Neural cell (in vitro differentiated cells): Measurements from ENCODE around the gene GALNT10. TPM values are rescaled to one million over a fixed set of nuclear protein-coding genes. Genes with fewer than 3 reads are reported as not detected.
A peak's percentile ranks its signal among the peaks of the same experiment; 100 is the strongest.

Experiments used
- H2AFZ ChIP-seq: fragments of 200-600, 300-800 bp; sonication (generic), shearing (Covaris generic); 2 replicates; pipeline ENCODE4 v1.6.0; 2014; ENCODE audit warnings: low read depth, mild to moderate bottlenecking, antibody characterized with exemption, low read length, moderate library complexity
- H3F3A ChIP-seq: fragments of 200-600 bp; shearing (Covaris generic); 2 replicates; pipeline ENCODE4 v1.6.1; 2016; ENCODE audit warnings: mild to moderate bottlenecking, moderate library complexity, mixed read lengths, antibody characterized with exemption, low read length; ENCODE audit not compliant: insufficient read depth, poor library complexity, severe bottlenecking
- H3K27ac ChIP-seq: fragments of 200-600, 300-800 bp; sonication (generic), shearing (Covaris generic); 2 replicates; pipeline ENCODE4 v1.5.1; 2014; ENCODE audit warnings: mild to moderate bottlenecking, low read length, moderate library complexity
- H3K27me3 ChIP-seq: fragments of 300-800, 200-600 bp; sonication (generic), shearing (Covaris generic); 2 replicates; pipeline ENCODE4 v1.6.0; 2014; ENCODE audit warnings: mild to moderate bottlenecking, low read depth, low read length, moderate library complexity; ENCODE audit not compliant: insufficient read depth
- H3K36me3 ChIP-seq: fragments of 300-800, 200-600 bp; sonication (generic), shearing (Covaris generic); 2 replicates; pipeline ENCODE4 v1.5.1; 2014; ENCODE audit warnings: mild to moderate bottlenecking, antibody characterized with exemption, low read length, moderate library complexity; ENCODE audit not compliant: insufficient read depth
- H3K4me2 ChIP-seq: fragments of 300-800, 200-600 bp; sonication (generic), shearing (Covaris generic); 2 replicates; pipeline ENCODE4 v1.6.0; 2014; ENCODE audit warnings: mild to moderate bottlenecking, low read length
- H3K4me3 ChIP-seq: fragments of 300-800, 200-600 bp; sonication (generic), shearing (Covaris generic); 2 replicates; pipeline ENCODE4 v1.5.1; 2014; ENCODE audit warnings: mild to moderate bottlenecking, low read length, moderate library complexity
- H3K79me2 ChIP-seq: fragments of 200-600 bp; shearing (Covaris generic); replicated peaks from 2 replicates; pipeline ENCODE4 v1.6.0; 2014; ENCODE audit warnings: mild to moderate bottlenecking, low read length, moderate library complexity; ENCODE audit not compliant: insufficient read depth
- H3K9ac ChIP-seq: fragments of 300-800, 200-600 bp; sonication (generic), shearing (Covaris generic); 2 replicates; pipeline ENCODE4 v1.6.1; 2016; ENCODE audit warnings: mild to moderate bottlenecking, low read length, mixed read lengths
- H3K9me2 ChIP-seq: fragments of 200-600 bp; shearing (Covaris generic); 2 replicates; pipeline ENCODE4 v1.6.1; 2016; ENCODE audit warnings: mild to moderate bottlenecking, low read length, mixed read lengths; ENCODE audit not compliant: insufficient read depth
- H3K9me3 ChIP-seq: fragments of 200-600, 300-800 bp; sonication (generic), shearing (Covaris generic); 2 replicates; pipeline ENCODE4 v1.6.1; 2016; ENCODE audit warnings: mild to moderate bottlenecking, mixed run types, low read length, moderate library complexity, mixed read lengths
- H4K20me1 ChIP-seq: fragments of 200-600 bp; shearing (Covaris generic); 2 replicates; pipeline ENCODE4 v1.6.1; 2016; ENCODE audit warnings: mild to moderate bottlenecking, mixed run types; ENCODE audit not compliant: insufficient read depth
- EP300 ChIP-seq: fragments of 450-650 bp; conservative IDR thresholded peaks from 2 replicates; pipeline ENCODE4 v1.6.1; 2014; ENCODE audit warnings: antibody characterized with exemption, mild to moderate bottlenecking, moderate library complexity; ENCODE audit not compliant: poor library complexity, severe bottlenecking
- EZH2 ChIP-seq: fragments of 200-600, 300-800 bp; shearing (Covaris generic), sonication (generic); IDR thresholded peaks from 2 replicates; pipeline ENCODE4 v1.6.1; 2014; ENCODE audit warnings: antibody characterized with exemption, low read length, borderline replicate concordance, mild to moderate bottlenecking; ENCODE audit not compliant: insufficient read depth, poor library complexity, severe bottlenecking
- MXI1 ChIP-seq: fragments of 450-650 bp; conservative IDR thresholded peaks from 2 replicates; pipeline ENCODE4 v1.6.1; 2014; ENCODE audit warnings: antibody characterized with exemption, mild to moderate bottlenecking; ENCODE audit not compliant: poor library complexity, severe bottlenecking
- POLR2AphosphoS5 ChIP-seq: IDR thresholded peaks from 2 replicates; pipeline ENCODE4 v1.6.1; 2012
- RAD21 ChIP-seq: fragments of 450-650 bp; conservative IDR thresholded peaks from 2 replicates; pipeline ENCODE4 v1.6.1; 2014; ENCODE audit warnings: antibody characterized with exemption, mild to moderate bottlenecking, moderate library complexity
- SMC3 ChIP-seq: fragments of 450-650 bp; conservative IDR thresholded peaks from 2 replicates; pipeline ENCODE4 v1.6.1; 2014; ENCODE audit warnings: antibody characterized with exemption, mild to moderate bottlenecking, moderate library complexity; ENCODE audit not compliant: poor library complexity
- TAF1 ChIP-seq: IDR thresholded peaks from 2 replicates; pipeline ENCODE4 v1.6.1; 2012; ENCODE audit warnings: low read depth
- polyA plus RNA-seq: library from polyadenylated mRNA; depleted of rRNA; stranded (reverse); fragments of >200 nt; gene quantifications from 2 replicates; pipeline ENCODE4 v1.2.3, GENCODE V29; 2014
- TF ChIP-seq, protein P1 (sequence below): IDR thresholded peaks from 2 replicates; pipeline ENCODE4 v1.6.1; 2012; ENCODE audit warnings: borderline replicate concordance
- TF ChIP-seq, protein P2 (sequence below): fragments of 450-650 bp; IDR thresholded peaks from 2 replicates; pipeline ENCODE4 v1.5.1; 2014; ENCODE audit warnings: antibody characterized with exemption, mild to moderate bottlenecking, moderate library complexity; ENCODE audit not compliant: poor library complexity, severe bottlenecking

Gene GALNT10
- polyA plus RNA-seq, 1 donor from 2014 or later: 3.1 TPM

DNA sequence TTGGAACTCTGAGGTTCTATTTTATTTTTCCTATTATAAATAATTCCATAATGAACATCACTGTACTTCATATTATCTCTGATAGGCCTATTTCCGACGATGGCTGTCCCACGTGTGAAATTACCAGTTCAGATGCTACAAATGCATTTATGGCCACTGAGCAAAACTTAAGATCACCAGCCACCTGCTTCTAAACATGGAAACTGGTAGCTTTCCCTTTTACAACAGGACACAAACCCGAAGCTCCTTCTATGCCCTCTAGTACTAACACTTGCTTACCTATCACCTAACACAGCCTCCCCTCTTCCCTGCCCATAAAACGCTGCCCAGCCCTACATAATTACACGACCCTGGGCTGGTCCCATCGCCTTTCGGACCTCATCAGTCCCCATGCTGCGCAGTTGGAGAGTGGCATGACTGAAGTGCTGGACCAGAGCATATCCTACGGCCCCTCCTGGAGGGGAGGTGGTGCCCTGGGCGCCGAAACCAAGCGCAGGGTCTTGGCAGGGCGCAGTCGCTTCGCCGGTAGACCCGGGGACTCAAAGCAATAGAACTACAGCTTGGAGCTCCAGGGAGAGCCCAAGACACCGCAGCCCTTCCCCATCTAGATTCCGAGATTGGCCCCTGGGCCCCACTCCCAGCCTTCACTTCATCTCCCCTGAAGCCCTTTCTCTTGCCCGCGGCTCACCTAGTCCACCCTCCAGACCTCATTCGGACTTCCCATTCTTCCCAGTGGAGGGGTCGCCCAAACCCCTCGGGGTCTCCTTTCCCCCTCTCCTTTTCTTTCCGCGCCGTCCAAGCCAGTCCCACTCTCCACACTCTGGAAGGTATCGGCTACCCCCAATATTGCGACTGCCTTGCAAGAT is 254.3 kb downstream of the GALNT10 start:
- Histone ChIP-seq H3K79me2 (peaks cover 21% of the 10 kb centered on the region), H3K4me2 (peak overlapping the region; percentile 96), H3K27me3 (no peaks in the 10 kb centered on the region), H2AFZ (peak overlapping the region; percentile 92), H3K9me3 (no peaks in the 10 kb centered on the region), H3F3A (no peaks in the 10 kb centered on the region), H3K9ac (peak overlapping the region; percentile 50), H3K36me3 (no peaks in the 10 kb centered on the region), H4K20me1 (no peaks in the 10 kb centered on the region), H3K9me2 (no peaks in the 10 kb centered on the region), H3K4me3 (peak overlapping the region; percentile 96), H3K27ac (no peak overlapping the region)
- TF ChIP-seq TAF1 (no peak), RAD21 (no peak), POLR2AphosphoS5 (no peak), SMC3 (no peak), EZH2 (no peak), EP300 (no peak), MXI1 (no peak)
- TF ChIP-seq, protein P1, sequence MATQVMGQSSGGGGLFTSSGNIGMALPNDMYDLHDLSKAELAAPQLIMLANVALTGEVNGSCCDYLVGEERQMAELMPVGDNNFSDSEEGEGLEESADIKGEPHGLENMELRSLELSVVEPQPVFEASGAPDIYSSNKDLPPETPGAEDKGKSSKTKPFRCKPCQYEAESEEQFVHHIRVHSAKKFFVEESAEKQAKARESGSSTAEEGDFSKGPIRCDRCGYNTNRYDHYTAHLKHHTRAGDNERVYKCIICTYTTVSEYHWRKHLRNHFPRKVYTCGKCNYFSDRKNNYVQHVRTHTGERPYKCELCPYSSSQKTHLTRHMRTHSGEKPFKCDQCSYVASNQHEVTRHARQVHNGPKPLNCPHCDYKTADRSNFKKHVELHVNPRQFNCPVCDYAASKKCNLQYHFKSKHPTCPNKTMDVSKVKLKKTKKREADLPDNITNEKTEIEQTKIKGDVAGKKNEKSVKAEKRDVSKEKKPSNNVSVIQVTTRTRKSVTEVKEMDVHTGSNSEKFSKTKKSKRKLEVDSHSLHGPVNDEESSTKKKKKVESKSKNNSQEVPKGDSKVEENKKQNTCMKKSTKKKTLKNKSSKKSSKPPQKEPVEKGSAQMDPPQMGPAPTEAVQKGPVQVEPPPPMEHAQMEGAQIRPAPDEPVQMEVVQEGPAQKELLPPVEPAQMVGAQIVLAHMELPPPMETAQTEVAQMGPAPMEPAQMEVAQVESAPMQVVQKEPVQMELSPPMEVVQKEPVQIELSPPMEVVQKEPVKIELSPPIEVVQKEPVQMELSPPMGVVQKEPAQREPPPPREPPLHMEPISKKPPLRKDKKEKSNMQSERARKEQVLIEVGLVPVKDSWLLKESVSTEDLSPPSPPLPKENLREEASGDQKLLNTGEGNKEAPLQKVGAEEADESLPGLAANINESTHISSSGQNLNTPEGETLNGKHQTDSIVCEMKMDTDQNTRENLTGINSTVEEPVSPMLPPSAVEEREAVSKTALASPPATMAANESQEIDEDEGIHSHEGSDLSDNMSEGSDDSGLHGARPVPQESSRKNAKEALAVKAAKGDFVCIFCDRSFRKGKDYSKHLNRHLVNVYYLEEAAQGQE: no peak
- TF ChIP-seq, protein P2, sequence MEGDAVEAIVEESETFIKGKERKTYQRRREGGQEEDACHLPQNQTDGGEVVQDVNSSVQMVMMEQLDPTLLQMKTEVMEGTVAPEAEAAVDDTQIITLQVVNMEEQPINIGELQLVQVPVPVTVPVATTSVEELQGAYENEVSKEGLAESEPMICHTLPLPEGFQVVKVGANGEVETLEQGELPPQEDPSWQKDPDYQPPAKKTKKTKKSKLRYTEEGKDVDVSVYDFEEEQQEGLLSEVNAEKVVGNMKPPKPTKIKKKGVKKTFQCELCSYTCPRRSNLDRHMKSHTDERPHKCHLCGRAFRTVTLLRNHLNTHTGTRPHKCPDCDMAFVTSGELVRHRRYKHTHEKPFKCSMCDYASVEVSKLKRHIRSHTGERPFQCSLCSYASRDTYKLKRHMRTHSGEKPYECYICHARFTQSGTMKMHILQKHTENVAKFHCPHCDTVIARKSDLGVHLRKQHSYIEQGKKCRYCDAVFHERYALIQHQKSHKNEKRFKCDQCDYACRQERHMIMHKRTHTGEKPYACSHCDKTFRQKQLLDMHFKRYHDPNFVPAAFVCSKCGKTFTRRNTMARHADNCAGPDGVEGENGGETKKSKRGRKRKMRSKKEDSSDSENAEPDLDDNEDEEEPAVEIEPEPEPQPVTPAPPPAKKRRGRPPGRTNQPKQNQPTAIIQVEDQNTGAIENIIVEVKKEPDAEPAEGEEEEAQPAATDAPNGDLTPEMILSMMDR: no peak

DNA sequence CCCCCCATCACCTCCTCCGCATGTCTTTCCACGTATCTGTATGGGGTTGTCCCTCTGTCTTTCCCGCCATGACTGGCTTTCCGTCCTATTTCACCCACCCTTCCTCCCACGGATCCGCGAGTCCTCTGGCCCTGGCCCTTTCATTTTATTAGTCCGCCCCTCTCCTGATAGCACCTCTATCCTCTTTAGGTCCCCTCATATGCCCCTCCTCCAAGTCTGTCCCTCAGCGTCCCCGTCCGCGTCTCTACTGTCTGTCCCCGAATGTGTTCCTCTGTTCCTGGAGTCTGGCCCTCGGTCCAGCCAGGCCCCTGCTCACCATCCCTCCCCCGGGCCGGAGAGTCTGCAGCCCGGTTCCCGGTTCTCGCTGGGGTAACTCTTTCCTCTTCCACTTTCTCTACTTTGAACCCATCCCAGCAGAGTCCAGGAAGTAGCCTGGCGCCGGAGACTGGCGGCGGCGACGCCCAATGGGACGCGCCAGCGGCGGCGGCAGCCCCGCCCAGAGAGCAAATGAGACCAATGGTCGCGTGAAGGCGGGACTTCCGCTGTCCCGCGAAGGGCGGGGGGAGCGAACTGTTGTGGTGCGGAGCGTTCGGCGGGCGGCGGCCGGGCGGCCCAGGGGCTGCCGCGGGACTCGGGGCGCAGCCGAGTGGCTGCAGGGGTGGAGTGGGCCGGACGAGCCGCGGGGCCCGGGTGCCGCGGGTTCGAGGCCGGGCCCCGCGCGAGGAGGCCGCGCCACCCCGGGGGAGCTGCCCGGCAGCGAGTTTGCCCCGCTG is 255.1 kb downstream of the GALNT10 start, which contains the start of gene SAP30L:
SAP30L (plus strand) TSS at position 576 of the 773 bp plus-strand sequence. CDS start 608 bp downstream, outside the sequence.
- Histone ChIP-seq H3K27me3 (no peaks in the 10 kb centered on the region), H3F3A (no peaks in the 10 kb centered on the region), H3K4me2 (peak within 1 kb of the TSS; percentile 96), H3K27ac (no peak within 1 kb of the TSS), H3K9ac (peak within 1 kb of the TSS; percentile 65), H3K36me3 (no peaks in the 10 kb centered on the region), H2AFZ (peak within 1 kb of the TSS; percentile 92), H3K4me3 (peak within 1 kb of the TSS; percentile 96), H3K79me2 (peaks cover 21% of the 10 kb centered on the region), H4K20me1 (no peaks in the 10 kb centered on the region), H3K9me2 (no peaks in the 10 kb centered on the region), H3K9me3 (no peaks in the 10 kb centered on the region)
- TF ChIP-seq MXI1 (peak; percentile 40), RAD21 (no peak), POLR2AphosphoS5 (peak; percentile 49), TAF1 (peak; percentile 26), SMC3 (no peak)
